ENCODE data around the gene ADPGK. TPM values are rescaled to one million over a fixed set of nuclear protein-coding genes. Genes with fewer than 3 reads are reported as not detected.

The ADPGK gene
- total RNA-seq, 1 experiment from 2014 or later = 52.9 TPM

GRCh38 chr15:72770673-72771328 is 12.8 kb downstream of the ADPGK start:
- peaks cover 29% of the 10 kb centered on the region for H3K79me2 ChIP-seq (ENCODE audit: low read length)
- no peak for DNase-seq
- no peak overlapping the region for H3K4me2 ChIP-seq (ENCODE audit: low read length)
- H4K20me1 ChIP-seq (ENCODE audit: low read length) = no peaks in the 10 kb centered on the region
- no peaks in the 10 kb centered on the region for H3F3A ChIP-seq (ENCODE audit: low read length, unreplicated experiment)
- H2AFZ ChIP-seq (ENCODE audit: low read length) = no peak overlapping the region
- no peaks in the 10 kb centered on the region for H3K27me3 ChIP-seq (ENCODE audit: low read length)
- peaks cover 13% of the 10 kb centered on the region; the same call in 1 of the 2 replicates for H3K9me3 ChIP-seq (ENCODE audit: low read length)
- ATAC-seq = no peak
- no peak overlapping the region for H3K9ac ChIP-seq (ENCODE audit: low read length)
- no peaks in the 10 kb centered on the region for H3K4me1 ChIP-seq (ENCODE audit: insufficient read depth, low read length)
- POLR2A ChIA-PET (ENCODE audit: unreplicated experiment) = no interaction called here
- intact Hi-C loops (cut with micrococcal nuclease) = loop anchor here (1.0 kb wide), 1 partner anchor 48 kb away; no protein-coding TSS in a partner anchor
- H3K4me3 ChIP-seq (ENCODE audit: low read length) = no peak overlapping the region
- CTCF ChIA-PET = no interaction called here
- no TSS peak for BruUV-seq (replicated peaks)
- TF ChIP-seq, protein P1, sequence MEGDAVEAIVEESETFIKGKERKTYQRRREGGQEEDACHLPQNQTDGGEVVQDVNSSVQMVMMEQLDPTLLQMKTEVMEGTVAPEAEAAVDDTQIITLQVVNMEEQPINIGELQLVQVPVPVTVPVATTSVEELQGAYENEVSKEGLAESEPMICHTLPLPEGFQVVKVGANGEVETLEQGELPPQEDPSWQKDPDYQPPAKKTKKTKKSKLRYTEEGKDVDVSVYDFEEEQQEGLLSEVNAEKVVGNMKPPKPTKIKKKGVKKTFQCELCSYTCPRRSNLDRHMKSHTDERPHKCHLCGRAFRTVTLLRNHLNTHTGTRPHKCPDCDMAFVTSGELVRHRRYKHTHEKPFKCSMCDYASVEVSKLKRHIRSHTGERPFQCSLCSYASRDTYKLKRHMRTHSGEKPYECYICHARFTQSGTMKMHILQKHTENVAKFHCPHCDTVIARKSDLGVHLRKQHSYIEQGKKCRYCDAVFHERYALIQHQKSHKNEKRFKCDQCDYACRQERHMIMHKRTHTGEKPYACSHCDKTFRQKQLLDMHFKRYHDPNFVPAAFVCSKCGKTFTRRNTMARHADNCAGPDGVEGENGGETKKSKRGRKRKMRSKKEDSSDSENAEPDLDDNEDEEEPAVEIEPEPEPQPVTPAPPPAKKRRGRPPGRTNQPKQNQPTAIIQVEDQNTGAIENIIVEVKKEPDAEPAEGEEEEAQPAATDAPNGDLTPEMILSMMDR (conservative IDR thresholded peaks at IDR 0.05; ENCODE audit: low read depth, low read length) = peak; percentile 43
- no peak for TF ChIP-seq EZH2phosphoT487 (IDR thresholded peaks at IDR 0.05; ENCODE audit: borderline replicate concordance, low read length)
- H3K9me2 ChIP-seq (replicated peaks; ENCODE audit: low read length) = no peaks in the 10 kb centered on the region
- H3K36me3 ChIP-seq (ENCODE audit: low read depth, low read length) = peaks cover 62% of the 10 kb centered on the region
- no peak overlapping the region for H3K27ac ChIP-seq (ENCODE audit: low read length)

DNA sequence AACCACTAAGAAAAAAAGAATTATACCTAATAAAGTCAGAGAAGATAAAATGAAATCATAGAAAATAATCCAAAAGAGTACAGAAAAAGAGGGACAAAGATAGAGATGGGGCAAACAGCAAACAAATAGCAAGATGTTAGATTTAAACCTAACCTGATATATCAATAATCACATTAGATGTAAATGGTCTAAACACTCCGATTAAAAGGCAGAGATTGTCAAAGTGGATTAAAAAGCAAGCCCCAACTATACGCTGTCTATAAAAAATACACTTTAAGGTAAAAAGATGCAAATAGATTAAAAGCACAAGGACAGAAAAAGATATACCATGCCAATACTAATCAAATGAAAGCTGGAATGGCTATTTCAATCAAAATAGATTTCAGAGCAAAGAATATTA is 16.8 kb downstream of the ADPGK start:
- Histone ChIP-seq H2AFZ (ENCODE audit: low read length) (no peak overlapping the region), H3K9me3 (ENCODE audit: low read length) (peaks cover 13% of the 10 kb centered on the region; the same call in 1 of the 2 replicates), H4K20me1 (ENCODE audit: low read length) (no peaks in the 10 kb centered on the region), H3F3A (ENCODE audit: low read length, unreplicated experiment) (no peaks in the 10 kb centered on the region), H3K4me2 (ENCODE audit: low read length) (no peak overlapping the region), H3K27me3 (ENCODE audit: low read length) (no peaks in the 10 kb centered on the region), H3K27ac (ENCODE audit: low read length) (no peak overlapping the region), H3K9ac (ENCODE audit: low read length) (no peak overlapping the region), H3K36me3 (ENCODE audit: low read depth, low read length) (peaks cover 60% of the 10 kb centered on the region), H3K9me2 (replicated peaks; ENCODE audit: low read length) (no peaks in the 10 kb centered on the region), H3K4me1 (ENCODE audit: insufficient read depth, low read length) (no peaks in the 10 kb centered on the region), H3K79me2 (ENCODE audit: low read length) (0 out of 2 replicates have a peak, but pooled peaks cover 19% of the 10 kb centered on the region), H3K4me3 (ENCODE audit: low read length) (no peak overlapping the region)
- ChIA-PET POLR2A (ENCODE audit: unreplicated experiment) (no interaction called here), CTCF (no interaction called here)
- TF ChIP-seq EZH2phosphoT487 (IDR thresholded peaks at IDR 0.05; ENCODE audit: borderline replicate concordance, low read length) (no peak), EZH2 (IDR thresholded peaks at IDR 0.05; ENCODE audit: low read length, unreplicated experiment) (no peak)
- TF ChIP-seq, protein P1 (conservative IDR thresholded peaks at IDR 0.05; ENCODE audit: low read depth, low read length) = no peak
- intact Hi-C loops (cut with micrococcal nuclease) = no loop called here
- DNase-seq = no peak
- no peak for ATAC-seq
- no TSS peak for BruUV-seq (replicated peaks)

- Histone ChIP-seq H3K27me3 (ENCODE audit: low read length) (no peaks in the 10 kb centered on the region), H3K9me2 (replicated peaks; ENCODE audit: low read length) (no peaks in the 10 kb centered on the region), H3K79me2 (ENCODE audit: low read length) (0 out of 2 replicates have a peak, but pooled peaks cover 19% of the 10 kb centered on the region), H3K36me3 (ENCODE audit: low read depth, low read length) (peaks cover 56% of the 10 kb centered on the region), H3K9ac (ENCODE audit: low read length) (no peak overlapping the region), H4K20me1 (ENCODE audit: low read length) (no peaks in the 10 kb centered on the region), H3F3A (ENCODE audit: low read length, unreplicated experiment) (no peaks in the 10 kb centered on the region), H3K27ac (ENCODE audit: low read length) (no peak overlapping the region), H3K4me2 (ENCODE audit: low read length) (no peak overlapping the region), H3K4me3 (ENCODE audit: low read length) (no peak overlapping the region), H2AFZ (ENCODE audit: low read length) (no peak overlapping the region), H3K9me3 (ENCODE audit: low read length) (peaks cover 13% of the 10 kb centered on the region; the same call in 1 of the 2 replicates), H3K4me1 (ENCODE audit: insufficient read depth, low read length) (no peaks in the 10 kb centered on the region)
- TF ChIP-seq EZH2phosphoT487 (IDR thresholded peaks at IDR 0.05; ENCODE audit: borderline replicate concordance, low read length) (no peak), EZH2 (IDR thresholded peaks at IDR 0.05; ENCODE audit: low read length, unreplicated experiment) (no peak)
- TF ChIP-seq, protein P1 (conservative IDR thresholded peaks at IDR 0.05; ENCODE audit: low read depth, low read length) = no peak
- POLR2A ChIA-PET (ENCODE audit: unreplicated experiment) = no interaction called here
- ATAC-seq (no peak), DNase-seq (no peak)
- intact Hi-C loops (cut with micrococcal nuclease) = no loop called here
- CTCF ChIA-PET = no interaction called here
- no TSS peak for BruUV-seq (replicated peaks)
Observed at GRCh38 chr15:72766025-72766424, 17.5 kb downstream of the ADPGK start.

Measured in PC-3 (cell line).